GM23338 (cell line): ENCODE data around the gene CD7. TPM values are rescaled to one million over a fixed set of nuclear protein-coding genes. Genes with fewer than 3 reads are reported as not detected.

Experiments
- ATAC-seq: fragments of 200-7000 bp; cut with Tn5 transposase; 3 replicates; pipeline ENCODE4 v1.9.1; 2020
- DNase-seq: peaks from one replicate; pipeline ENCODE4 v3.0.0-alpha.2; 2015; ENCODE audit warnings: low spot score
- H2AFZ ChIP-seq: fragments of 200-600 bp; sonication (generic); 2 replicates; pipeline ENCODE4 v1.8.0; 2016; ENCODE audit warnings: antibody characterized with exemption, mild to moderate bottlenecking, moderate library complexity
- H3F3A ChIP-seq: fragments of 200-600 bp; sonication (generic); replicated peaks from 2 replicates; pipeline ENCODE4 v1.8.0; 2017; ENCODE audit warnings: antibody characterized with exemption, mixed run types, low read depth
- H3K27ac ChIP-seq: fragments of 200-600 bp; sonication (generic); 2 replicates; pipeline ENCODE4 v1.6.1; 2016; ENCODE audit warnings: low read depth
- H3K27me3 ChIP-seq: fragments of 200-600 bp; sonication (generic); 2 replicates; pipeline ENCODE4 v1.8.0; 2016; ENCODE audit warnings: mild to moderate bottlenecking, mixed run types, moderate library complexity; ENCODE audit not compliant: insufficient read depth
- H3K36me3 ChIP-seq: fragments of 200-600 bp; sonication (generic); 2 replicates; pipeline ENCODE4 v1.8.0; 2016; ENCODE audit warnings: mild to moderate bottlenecking; ENCODE audit not compliant: insufficient read depth
- H3K4me1 ChIP-seq: fragments of 200-600 bp; sonication (generic); 2 replicates; pipeline ENCODE4 v1.8.0; 2016; ENCODE audit warnings: mild to moderate bottlenecking, moderate library complexity; ENCODE audit not compliant: insufficient read depth
- H3K4me2 ChIP-seq: fragments of 200-600 bp; sonication (generic); 2 replicates; pipeline ENCODE4 v1.7.1; 2017; ENCODE audit warnings: mixed run types
- H3K4me3 ChIP-seq: fragments of 200-600 bp; sonication (generic); 2 replicates; pipeline ENCODE4 v1.6.1; 2016; ENCODE audit warnings: mixed run types
- H3K79me2 ChIP-seq: fragments of 200-600 bp; sonication (generic); replicated peaks from 2 replicates; pipeline ENCODE4 v1.8.0; 2017; ENCODE audit warnings: mild to moderate bottlenecking; ENCODE audit not compliant: insufficient read depth
- H3K9me2 ChIP-seq: fragments of 200-600 bp; sonication (generic); 2 replicates; pipeline ENCODE4 v1.8.0; 2017; ENCODE audit not compliant: insufficient read depth
- H4K20me1 ChIP-seq: fragments of 200-600 bp; sonication (generic); replicated peaks from 2 replicates; pipeline ENCODE4 v1.8.0; 2017; ENCODE audit warnings: mild to moderate bottlenecking; ENCODE audit not compliant: insufficient read depth
- H3K27ac Mint-ChIP-seq: 2 replicates; pipeline ENCODE4 v1.8.0; 2020; ENCODE audit warnings: inconsistent platforms, mild to moderate bottlenecking, moderate library complexity, mixed read lengths
- H3K27me3 Mint-ChIP-seq: 3 replicates; pipeline ENCODE4 v1.8.0; 2022; ENCODE audit warnings: low read depth, mild to moderate bottlenecking, moderate library complexity, mixed read lengths, inconsistent platforms; ENCODE audit not compliant: insufficient read depth, poor library complexity
- H3K36me3 Mint-ChIP-seq: 3 replicates; pipeline ENCODE4 v1.8.0; 2021; ENCODE audit warnings: low read depth, mild to moderate bottlenecking, inconsistent platforms, moderate library complexity, mixed read lengths
- H3K4me1 Mint-ChIP-seq: 3 replicates; pipeline ENCODE4 v1.8.0; 2020; ENCODE audit warnings: mild to moderate bottlenecking, inconsistent platforms, mixed read lengths
- H3K4me3 Mint-ChIP-seq: 3 replicates; pipeline ENCODE4 v1.8.0; 2021; ENCODE audit warnings: moderate library complexity, mild to moderate bottlenecking, inconsistent platforms, mixed read lengths
- H3K9me3 Mint-ChIP-seq: 3 replicates; pipeline ENCODE4 v1.8.0; 2020; ENCODE audit warnings: moderate library complexity, mild to moderate bottlenecking, inconsistent platforms, mixed read lengths
- CTCF ChIP-seq, 2 experiments: fragments of 200-600 bp in 1 of 2; sonication (generic) in 1 of 2; conservative IDR thresholded peaks; 2 replicates each; pipeline versions ENCODE4 v1.5.1 to v1.6.1; 2016 to 2017; ENCODE audit warnings: antibody characterized with exemption in 2 of 2, low read depth in 2 of 2, mild to moderate bottlenecking in 2 of 2, moderate library complexity in 1 of 2
- EZH2 ChIP-seq: fragments of 200-600 bp; sonication (generic); IDR thresholded peaks from one replicate; pipeline ENCODE4 v1.8.0; 2017; ENCODE audit warnings: antibody characterized with exemption, mild to moderate bottlenecking, low read depth; ENCODE audit not compliant: unreplicated experiment
- EZH2phosphoT487 ChIP-seq: fragments of 200-600 bp; sonication (generic); IDR thresholded peaks from one replicate; pipeline ENCODE4 v1.8.1; 2018; ENCODE audit warnings: antibody characterized with exemption; ENCODE audit not compliant: unreplicated experiment
- JUNB ChIP-seq: IDR thresholded peaks from one replicate; pipeline ENCODE4 v1.6.1; 2016; ENCODE audit warnings: antibody characterized with exemption; ENCODE audit not compliant: unreplicated experiment
- NANOG ChIP-seq: IDR thresholded peaks from 2 replicates; pipeline ENCODE4 v1.6.1; 2016; ENCODE audit warnings: antibody characterized with exemption, borderline replicate concordance
- POLR2AphosphoS5 ChIP-seq: IDR thresholded peaks from 2 replicates; pipeline ENCODE4 v1.6.1; 2016; ENCODE audit warnings: antibody characterized with exemption, low read depth
- REST ChIP-seq: IDR thresholded peaks from one replicate; pipeline ENCODE4 v1.6.1; 2018; ENCODE audit warnings: antibody characterized with exemption; ENCODE audit not compliant: unreplicated experiment
- STAT1 ChIP-seq: IDR thresholded peaks from one replicate; pipeline ENCODE4 v1.6.1; 2016; ENCODE audit warnings: antibody characterized with exemption; ENCODE audit not compliant: unreplicated experiment
- ZNF114 ChIP-seq: fragments of 250-450 bp; sonication (Bioruptor Pico); IDR thresholded peaks from 2 replicates; pipeline ENCODE4 v1.5.0; 2020; ENCODE audit warnings: mild to moderate bottlenecking, moderate library complexity
- ZNF331 ChIP-seq: fragments of 250-450 bp; sonication (Bioruptor Pico); IDR thresholded peaks from 2 replicates; pipeline ENCODE4 v1.5.0; 2020; ENCODE audit warnings: low read depth, mild to moderate bottlenecking, moderate library complexity
- polyA plus RNA-seq: library from polyadenylated mRNA; unstranded; fragments of >200 nt; fragmentation: Nextera tagmentation; extraction: Ambion mirVana; gene quantifications from 2 replicates; pipeline ENCODE4 v1.2.1, GENCODE V29; 2016
- total RNA-seq: library from RNA; depleted of rRNA; stranded (reverse); fragments of >200 nt; shearing (Covaris generic); gene quantifications from 2 replicates; pipeline ENCODE4 v1.2.3, GENCODE V29; 2014

The CD7 gene
- total and polyA plus RNA-seq, 2 experiments from 2014 or later: 0.42 to 0.44 TPM

- Mint-ChIP-seq H3K4me1 (peaks cover 25% of the 10 kb centered on the region), H3K4me3 (no peak overlapping the region), H3K9me3 (peaks cover 15% of the 10 kb centered on the region), H3K36me3 (peaks cover 4% of the 10 kb centered on the region), H3K27ac (no peak overlapping the region), H3K27me3 (peaks cover 49% of the 10 kb centered on the region)
- Histone ChIP-seq H3K4me2 (no peak overlapping the region), H3K36me3 (no peaks in the 10 kb centered on the region), H3F3A (no peaks in the 10 kb centered on the region), H3K27me3 (peaks cover 35% of the 10 kb centered on the region), H3K79me2 (no peaks in the 10 kb centered on the region), H4K20me1 (0 out of 2 replicates have a peak, but pooled peaks cover 5% of the 10 kb centered on the region), H3K4me3 (no peak overlapping the region), H3K9me2 (no peaks in the 10 kb centered on the region), H3K4me1 (peaks cover 7% of the 10 kb centered on the region), H3K27ac (no peak overlapping the region), H2AFZ (no peak overlapping the region)
- TF ChIP-seq JUNB: no peak
- TF ChIP-seq CTCF (conservative IDR thresholded peaks at IDR 0.05; ENCODE audit: low read depth in 2 of 2): no peak
- no peak for TF ChIP-seq STAT1
- no peak for TF ChIP-seq EZH2phosphoT487
- no peak for TF ChIP-seq NANOG
- DNase-seq: peak; percentile 33
- peak; percentile 10; the same call in 1 of the 3 replicates for ATAC-seq
Observed at GRCh38 chr17:82338858-82339633, 21.6 kb upstream of the CD7 start.

GRCh38 chr17:82334622-82335394, 17.4 kb upstream of the CD7 start:
- Histone ChIP-seq H3F3A (no peaks in the 10 kb centered on the region), H3K36me3 (no peaks in the 10 kb centered on the region), H3K4me1 (peaks cover 7% of the 10 kb centered on the region), H3K4me3 (no peak overlapping the region), H3K27ac (no peak overlapping the region), H3K27me3 (peaks cover 62% of the 10 kb centered on the region), H2AFZ (no peak overlapping the region), H3K4me2 (no peak overlapping the region), H3K79me2 (no peaks in the 10 kb centered on the region), H3K9me2 (no peaks in the 10 kb centered on the region), H4K20me1 (0 out of 2 replicates have a peak, but pooled peaks cover 5% of the 10 kb centered on the region)
- Mint-ChIP-seq H3K36me3 (no peaks in the 10 kb centered on the region; the same call in 2 of the 3 replicates), H3K27me3 (peaks cover 72% of the 10 kb centered on the region), H3K4me3 (peak overlapping the region; percentile 51; the same call in 2 of the 3 replicates), H3K4me1 (peaks cover 29% of the 10 kb centered on the region), H3K27ac (no peak overlapping the region), H3K9me3 (no peaks in the 10 kb centered on the region; the same call in 2 of the 3 replicates)
- DNase-seq: no peak
- TF ChIP-seq ZNF114 (CRISPR knock-in tag) (no peak), EZH2phosphoT487 (no peak), REST (no peak), STAT1 (no peak), ZNF331 (CRISPR knock-in tag) (no peak), EZH2 (no peak), POLR2AphosphoS5 (no peak)
- ATAC-seq: no peak
